Amniotic stem cell (primary cell): ENCODE measurements around the gene EFNB3.

Experiments used
- DNase-seq: peaks from one replicate; lab custom pipeline; 2025; lab: John Stamatoyannopoulos, UW

EFNB3 gene

DNA sequence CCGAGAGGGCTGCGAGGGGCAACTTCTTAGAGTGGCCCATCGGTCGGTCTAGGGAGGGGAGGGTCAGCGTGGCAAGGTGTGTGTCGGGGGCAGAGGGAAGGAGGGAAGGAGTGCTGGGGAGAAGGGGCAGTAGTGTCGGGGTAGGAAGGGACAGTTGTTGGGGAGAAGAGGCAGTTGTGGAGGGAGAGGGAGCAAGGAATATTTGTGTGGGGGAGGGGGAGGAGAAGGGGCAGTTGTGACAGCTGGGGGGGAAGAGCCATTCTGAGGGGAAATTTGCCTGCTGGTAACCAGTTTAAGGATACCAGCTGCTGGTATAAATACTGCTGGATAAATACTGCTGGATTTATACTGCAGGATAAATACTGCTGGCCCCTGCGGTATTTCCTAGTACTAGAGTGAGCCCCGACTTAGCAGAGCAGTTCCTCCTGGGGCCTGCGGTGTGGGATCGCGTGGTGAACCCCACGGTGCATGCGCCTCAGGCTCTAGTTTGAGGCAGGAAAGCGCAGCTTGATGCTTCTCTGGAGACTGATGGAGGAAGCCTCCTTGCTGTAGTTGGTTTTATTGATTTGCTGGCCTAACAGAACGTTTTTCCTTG lies 12.9 kb downstream of the EFNB3 start:
- no peak for DNase-seq

DNA sequence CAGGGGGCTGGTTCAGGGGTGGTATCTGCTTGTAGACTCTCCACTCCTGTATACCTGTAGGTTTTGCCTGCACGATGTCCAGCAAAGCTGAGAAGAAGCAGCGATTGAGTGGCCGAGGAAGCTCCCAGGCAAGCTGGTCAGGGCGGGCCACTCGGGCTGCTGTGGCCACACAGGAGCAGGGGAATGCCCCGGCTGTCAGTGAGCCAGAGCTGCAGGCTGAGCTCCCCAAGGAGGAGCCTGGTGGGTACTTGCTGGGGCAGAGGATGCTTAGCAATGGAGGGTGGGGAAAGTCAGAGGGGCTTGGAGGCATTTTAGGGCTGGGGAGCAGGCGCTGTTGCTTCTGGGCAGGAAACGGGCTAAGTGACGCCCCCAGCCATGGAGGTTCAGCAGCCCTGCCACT lies 14.7 kb downstream of the EFNB3 start:
- DNase-seq: no peak

DNA sequence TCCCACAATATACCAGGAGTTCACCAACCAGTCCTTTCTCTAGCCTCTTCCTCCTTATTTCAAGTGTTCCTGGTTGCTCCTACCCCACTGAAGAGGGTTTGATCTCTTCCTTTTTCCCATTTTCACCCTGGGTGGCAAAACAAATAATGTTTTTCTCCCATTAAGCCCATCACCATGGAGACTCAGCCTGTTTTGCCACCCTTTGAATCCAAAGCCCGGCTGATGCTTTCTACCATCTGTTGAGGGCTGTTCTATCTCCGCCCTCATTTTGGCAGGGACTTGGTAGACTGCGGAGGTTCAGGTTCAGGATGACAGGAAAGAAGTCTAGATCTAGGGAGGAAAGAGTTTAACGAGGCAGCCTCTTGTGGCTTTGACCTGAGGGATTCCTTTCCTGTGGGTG lies 15.1 kb downstream of the EFNB3 start:
- DNase-seq: no peak

DNA sequence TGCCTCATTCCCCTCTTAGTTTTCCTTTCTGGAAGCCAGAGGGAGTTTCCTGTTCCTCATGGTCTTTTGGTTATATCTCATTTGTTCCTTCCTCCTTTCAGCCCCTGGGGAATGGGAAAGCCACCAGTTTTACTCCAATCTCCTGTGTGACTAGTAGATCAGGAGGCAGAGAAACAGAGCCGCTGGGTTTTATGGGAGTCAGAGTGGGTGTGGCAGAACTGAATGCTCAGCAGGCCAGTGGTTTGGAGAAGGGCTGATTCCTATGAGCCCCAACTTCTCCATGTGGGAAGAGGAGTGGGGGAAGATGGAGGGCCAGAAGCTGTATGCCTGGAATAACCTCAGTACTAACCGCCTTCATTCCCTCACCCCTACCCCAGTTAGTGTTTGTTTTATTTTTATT lies 16.6 kb downstream of the EFNB3 start:
- DNase-seq: no peak

DNA sequence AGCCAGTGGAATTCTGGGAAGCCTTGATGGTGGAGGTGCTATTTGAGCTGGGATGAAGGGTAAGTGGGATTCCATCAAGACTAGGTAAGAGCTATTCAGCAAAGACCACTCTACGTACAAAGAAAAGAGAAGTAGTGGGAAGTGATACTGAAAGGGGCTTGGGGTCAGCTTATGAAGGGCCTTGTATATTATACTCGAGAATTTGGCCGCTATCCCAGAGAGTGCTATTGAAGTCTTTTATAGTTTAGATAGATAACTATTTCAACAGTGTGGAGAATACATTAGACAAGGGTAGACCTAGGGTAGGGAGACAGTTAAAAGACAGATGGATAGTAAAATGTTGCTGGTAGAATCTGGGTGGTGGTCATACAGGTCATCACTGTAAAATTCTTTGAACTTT lies 22.9 kb downstream of the EFNB3 start:
- DNase-seq: no peak

DNA sequence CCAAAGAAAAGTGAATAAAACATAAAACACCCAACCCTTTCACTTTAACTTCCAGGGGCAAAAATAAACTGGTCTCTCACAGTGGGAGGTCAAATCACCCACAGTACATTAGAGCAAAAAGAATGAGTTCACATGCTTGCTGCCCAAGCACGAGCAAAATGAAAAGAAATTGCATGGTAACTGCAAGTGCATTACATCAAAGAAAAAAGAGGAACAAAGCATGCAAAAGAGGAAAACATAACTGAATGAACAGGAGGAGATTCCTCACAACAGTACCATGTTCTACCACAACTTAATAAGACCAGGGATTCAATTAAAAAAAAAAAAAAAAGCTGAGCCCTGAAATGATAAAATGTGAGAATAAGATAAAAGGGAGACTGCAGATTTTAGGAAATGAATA lies 24.8 kb downstream of the EFNB3 start:
- no peak for DNase-seq

DNA sequence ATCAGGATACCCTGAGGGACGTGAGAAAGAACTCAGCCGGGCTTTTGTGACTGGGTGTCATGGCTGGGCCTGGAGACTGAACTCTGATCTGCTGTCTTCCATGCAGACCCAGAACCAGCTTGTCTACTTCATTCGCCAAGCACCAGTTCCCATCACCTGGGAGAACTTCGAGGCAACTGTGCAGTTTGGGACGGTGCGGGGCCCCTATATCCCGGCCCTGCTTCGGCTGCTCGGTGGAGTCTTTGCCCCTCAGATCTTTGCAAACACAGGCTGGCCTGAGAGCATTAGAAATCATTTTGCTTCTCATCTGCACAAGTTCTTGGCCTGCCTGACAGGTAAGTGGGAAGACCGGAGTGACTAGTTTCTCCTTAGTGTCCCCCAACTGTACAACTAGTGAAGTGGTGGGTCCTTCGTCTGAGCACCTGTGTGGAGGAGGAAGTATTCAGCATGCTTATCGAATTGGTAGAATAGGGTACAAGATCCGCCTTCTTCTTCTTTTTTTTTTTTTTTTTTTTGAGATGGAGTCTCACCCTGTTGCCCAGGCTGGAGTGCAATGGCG lies 28.1 kb downstream of the EFNB3 start:
- DNase-seq: no peak

DNA sequence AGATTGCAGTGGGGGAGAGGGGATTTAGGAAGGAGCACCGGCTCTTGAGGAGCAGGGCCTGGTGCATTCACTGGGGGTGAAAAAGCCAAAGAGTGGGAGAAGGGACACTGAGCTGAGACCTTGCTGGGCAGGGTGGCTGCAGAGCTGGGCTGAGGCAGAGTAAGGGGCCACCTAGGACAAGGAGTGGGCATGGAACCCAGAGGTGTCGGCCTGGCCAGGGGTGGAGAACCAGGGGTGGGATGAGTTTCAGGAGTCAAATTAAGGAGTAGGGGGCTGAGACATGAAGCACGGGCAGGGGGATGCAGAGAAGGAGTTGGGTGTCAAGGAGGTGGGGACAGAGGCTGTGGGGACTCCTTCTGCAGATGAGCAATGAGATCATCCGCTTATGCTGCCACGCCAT lies 32.6 kb downstream of the EFNB3 start:
- DNase-seq: no peak

DNA sequence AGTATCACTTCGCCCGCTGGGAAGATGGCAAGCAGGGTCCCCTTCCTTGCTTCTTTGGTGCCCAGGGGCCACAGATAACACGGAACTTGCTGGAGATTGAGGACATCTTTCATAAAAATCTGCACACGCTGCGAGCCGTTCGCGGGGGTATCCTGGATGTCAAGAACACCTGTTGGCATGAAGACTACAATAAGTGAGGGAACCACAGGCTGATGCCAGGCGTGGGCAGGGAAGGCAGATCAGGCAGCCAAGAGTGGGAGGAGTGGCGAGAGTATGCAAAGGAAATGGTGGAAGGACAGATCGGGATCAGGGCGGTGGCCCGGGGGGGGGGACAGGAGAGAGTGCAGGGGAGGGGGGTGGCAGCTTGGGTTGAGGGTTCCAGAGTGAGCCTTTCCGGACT lies 34.7 kb downstream of the EFNB3 start:
- DNase-seq: no peak

DNA sequence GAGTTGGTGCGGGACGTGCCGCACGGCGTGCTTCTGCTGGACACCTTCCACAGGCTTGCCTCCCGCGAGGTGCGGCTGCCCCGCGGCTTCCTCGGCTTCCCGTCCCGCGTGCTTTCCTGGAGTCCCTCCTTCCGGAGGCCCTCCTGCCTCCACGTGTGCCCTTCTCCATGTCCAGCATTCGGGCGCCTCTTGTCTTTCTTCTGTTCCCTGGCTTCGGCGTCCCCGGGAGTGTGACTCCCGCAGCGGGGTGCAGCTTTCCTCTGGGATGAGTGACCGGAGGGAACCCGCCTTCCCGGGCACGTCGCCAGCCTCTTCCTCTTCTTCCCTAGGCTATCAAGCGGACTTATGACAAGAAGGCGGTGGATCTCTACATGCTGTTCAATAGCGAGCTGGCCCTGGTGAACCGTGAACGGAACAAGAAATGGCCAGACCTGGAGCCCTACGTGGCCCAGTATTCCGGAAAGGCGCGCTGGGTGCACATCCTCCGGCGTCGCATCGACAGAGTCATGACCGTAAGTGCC lies 35.5 kb downstream of the EFNB3 start:
- DNase-seq: no peak

DNA sequence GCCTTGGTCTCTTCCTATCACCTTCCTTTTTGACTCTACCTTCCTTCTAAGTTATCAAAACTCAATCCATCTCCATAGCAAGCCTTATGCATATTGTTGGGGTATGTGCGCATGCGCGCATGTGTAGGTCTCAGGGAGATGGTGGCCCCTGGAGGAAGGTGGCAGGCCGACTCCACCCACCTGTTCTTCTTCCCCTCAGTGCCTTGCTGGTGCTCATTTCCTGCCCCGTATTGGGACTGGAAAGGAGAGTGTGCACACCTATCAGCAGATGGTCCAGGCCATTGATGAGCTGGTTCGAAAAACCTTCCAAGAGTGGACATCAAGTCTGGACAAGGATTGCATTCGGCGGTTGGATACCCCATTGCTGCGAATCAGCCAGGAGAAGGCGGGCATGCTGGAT lies 37.7 kb downstream of the EFNB3 start:
- DNase-seq: no peak

DNA sequence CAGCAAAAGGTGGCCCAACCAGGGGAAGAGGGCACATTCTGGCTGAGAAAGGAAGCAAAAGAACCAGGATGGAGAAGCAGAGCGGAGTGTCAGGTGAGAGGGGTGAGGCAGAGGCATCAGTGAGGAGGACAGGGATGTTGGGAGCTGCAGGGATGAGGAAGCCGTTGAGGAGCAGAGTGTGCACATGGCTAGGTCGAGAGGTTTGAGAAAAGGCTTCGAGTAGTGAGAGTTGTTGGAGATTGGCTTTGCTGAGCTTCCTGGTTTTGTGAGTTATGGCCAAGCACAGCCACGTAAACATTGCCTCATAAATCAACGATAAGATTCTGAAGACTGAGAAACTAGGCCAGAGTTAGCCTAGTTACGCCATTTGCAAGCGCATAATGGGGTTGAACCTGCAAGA lies 39.4 kb downstream of the EFNB3 start:
- no peak for DNase-seq

DNA sequence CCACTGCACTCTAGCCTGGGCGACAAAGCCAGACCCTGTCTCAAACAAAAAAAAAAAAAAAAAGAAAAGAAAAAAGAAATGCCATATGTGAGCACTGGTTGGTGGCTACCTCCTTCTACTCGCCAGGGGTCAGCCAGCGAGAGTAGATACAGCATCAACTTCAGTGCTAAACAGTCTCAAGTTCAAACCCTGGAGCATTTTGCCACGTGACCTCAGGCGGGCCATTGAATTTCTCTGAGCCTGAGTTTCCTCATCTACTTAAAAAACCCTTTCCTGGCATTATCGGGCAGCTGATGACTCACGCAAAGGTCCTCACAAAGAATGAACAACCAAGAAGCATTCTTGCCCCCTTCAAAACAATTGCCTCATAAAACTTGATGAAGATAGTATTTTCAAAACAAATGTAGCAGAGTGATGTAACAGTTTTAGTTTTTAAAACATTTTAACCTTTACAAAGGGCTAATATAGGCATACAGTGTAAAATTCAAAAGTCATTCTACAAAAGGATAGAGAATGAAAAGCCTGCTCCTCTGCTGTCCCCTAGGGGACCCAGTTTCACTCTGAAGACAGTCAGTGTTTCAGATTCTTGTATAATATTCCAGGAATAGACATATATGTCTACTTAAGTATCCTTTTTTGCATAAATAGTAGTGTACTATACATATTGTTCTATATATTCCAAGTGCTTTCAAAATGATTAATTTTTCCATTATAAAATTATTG lies 40.9 kb downstream of the EFNB3 start:
- peak; percentile 64 for DNase-seq

DNA sequence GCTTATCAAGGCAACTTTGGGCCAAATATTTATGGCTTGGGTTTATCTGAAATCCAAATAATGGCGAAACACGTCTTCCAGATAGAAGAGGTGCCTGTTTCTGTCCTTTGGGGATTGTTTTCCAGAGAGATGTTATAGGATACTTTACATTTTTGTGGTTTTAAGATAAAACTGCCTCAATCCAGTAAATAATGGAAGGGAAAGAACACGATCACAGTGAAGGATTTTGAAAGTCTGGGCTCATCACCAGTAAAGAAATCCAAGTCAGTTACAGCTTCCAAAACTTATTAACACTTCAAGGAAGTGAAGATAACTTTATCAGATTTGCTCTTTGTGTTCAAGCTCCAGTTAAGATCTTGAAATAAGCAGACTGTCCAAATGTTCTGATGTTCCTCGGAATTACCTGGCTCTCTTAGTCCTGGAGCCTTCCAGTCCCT lies 42.7 kb downstream of the EFNB3 start:
- no peak for DNase-seq

DNA sequence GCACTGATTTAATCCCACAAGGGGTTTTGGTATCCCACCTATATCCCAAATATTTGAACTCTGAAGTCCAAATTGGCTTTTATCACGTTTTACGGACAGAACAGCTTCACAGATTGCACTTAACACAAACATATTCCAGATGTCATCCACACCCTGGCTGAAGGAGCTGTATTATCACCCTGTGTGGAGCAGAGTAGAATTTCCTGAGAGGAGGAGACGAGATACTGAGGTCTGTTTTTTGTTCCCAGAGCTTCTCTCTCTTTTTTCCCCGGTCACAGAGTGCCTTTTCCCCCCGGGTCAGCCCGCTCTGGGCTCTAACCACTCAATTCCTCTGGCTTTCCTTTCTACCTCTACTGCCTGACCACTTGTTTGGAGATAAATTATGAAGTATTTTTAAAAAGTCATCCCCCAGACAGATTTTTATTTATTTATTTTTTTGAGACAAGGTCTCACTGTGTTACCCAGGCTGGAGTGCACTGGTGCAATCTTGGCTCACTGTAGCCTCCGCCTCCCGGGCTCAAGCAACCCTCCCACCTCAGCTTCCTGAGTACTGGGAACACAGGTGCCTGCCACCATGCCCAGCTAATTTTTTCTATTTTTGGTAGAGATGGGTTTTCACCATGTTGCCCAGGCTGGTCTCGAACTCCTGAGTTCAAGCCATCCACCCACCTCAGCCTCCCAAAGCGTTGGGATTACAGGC lies 43.2 kb downstream of the EFNB3 start:
- DNase-seq: no peak

DNA sequence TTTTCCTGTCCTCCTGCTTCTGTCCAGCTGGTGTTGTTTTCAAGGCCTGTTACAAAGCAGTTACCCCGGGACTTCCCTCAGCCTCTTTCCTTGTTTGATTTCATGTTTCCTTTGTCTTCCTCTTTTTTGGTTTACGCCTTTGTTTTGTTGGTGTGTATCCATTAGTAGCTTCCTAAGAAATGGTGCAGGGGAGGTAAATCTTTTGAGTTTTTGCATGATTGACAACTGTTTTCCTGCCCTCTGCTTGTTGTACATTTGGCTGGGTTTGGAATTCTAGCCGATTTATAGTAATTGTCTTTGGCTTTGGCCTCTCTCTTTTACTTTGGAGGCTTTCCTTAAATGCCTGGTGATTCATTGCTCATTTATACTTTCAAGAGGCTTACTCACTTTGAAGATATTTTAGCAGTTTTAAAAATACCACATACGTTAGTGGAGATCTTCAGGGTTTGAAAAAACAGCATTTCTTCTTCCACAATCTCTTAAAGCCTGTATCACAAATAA lies 45.4 kb downstream of the EFNB3 start:
- peak; percentile 49 for DNase-seq

DNA sequence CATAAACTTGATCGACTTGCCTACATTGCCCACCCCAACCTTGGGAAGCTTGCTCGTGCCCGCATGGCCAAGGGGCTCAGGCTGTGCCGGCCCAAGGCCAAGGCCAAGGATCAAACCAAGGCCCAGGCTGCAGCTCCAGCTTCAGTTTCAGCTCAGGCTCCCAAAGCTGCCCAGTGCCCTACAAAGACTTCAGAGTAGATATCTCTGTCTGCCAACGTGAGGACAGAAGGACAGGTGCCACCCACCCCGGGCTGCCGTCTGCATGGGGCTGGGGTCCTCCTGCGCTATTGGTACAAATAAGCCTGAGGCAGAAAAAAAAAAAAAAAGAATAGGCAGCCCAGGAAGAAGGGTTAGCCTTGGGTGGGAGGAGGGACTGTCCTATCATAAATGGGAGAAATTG lies 49.7 kb downstream of the EFNB3 start:
- DNase-seq: no peak

DNA sequence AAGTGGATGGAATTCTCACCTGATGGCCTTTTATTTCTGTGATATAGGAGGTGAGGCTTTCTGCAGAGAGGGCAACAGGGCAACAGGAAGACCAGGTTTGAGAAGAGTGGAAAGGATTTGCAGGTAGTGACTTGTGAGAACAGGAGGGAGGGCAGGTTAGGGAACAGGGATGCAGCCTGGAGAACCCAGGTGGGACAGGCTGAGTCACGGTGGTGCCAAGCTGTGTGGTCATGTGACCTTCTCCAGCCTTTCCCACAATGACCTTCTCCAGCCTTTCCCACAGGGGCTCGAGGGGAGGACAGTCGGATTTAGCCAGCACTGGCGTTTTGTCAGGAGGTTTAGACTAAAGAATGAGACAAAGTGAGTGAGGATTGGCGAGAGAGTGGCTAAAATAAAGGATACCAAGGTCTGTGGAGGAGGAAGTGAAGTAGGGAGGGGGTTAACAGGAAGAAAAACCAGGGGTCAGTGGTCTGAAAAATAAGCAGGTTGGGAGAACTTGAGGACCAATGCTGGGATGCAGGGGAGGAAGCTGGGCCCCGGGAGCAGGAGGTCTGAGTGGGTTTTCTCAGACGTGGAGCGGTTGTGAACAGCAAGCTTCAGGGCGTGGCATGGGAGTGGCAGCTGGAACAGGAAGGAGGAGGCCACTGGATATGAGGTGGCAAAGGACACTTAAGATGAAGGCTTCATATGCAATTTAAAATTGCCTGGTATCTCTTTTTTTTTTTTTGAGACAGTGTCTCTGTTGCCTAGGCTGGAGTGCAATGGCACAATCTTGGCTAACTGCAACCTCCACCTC lies 50.3 kb downstream of the EFNB3 start:
- DNase-seq: no peak

DNA sequence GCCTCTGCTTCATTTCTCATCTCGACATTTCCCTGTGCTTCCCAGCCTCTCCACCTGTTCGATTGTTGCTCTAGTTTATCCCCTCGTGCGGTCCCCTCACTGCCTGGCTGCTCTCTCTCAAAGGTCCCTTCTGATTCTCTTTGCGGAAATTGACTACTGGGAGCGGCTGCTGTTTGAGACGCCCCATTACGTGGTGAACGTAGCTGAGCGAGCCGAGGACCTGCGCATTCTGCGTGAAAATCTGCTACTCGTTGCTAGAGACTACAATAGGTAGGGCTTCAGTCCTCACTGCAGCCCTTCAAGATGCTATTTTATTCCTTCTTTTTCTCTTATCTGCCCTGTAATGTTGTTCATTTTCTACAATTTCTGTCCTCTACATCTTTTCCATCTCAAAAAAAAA lies 52.0 kb downstream of the EFNB3 start:
- no peak for DNase-seq
